NOMO-1 (cell line): ENCODE data around the gene PDXP.
"Not testable (repeated sequence)": the region's sequence is repeated elsewhere in the genome, so short reads cannot be mapped to it uniquely, and the experiment has no call there.

Experiments
- DNase-seq, 2 experiments: peaks; one replicate each; lab custom pipeline; 2025; ENCODE audit not compliant: unreplicated experiment in 2 of 2; lab: John Stamatoyannopoulos, UW

PDXP gene

GRCh38 chr22:37641561-37641949 lies 17.0 kb upstream of the PDXP start:
- no peak for DNase-seq

DNA sequence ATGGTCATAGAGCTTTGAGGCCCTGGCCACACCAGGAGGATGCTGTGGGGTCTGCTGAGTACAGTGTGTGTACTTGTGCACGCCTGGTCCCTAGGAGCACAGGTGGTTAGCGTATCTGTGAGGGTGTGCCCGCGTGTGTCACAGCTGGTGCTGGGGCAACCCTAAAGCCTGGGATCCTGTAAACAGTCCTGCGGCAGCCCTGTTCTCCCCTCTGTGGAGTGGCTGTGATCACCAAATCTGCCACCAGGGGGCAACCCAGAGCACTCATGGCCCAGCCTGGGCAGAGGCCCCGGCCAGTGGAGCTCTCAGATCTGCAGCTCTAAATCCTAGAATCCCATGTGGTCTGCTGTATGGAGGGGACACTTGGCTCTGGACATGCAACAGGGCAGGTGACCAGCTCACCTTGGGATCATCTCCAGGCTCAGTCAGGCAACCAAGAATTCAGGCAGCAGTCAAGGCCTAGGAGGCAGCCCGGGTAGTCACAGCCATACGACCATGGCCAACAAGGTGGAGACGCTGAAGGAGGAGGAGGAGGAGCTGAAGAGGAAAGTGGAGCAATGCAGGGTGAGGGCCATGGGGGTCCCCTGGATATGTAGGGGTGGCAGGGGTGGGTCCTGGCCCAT lies 15.2 kb upstream of the PDXP start:
- DNase-seq, result peak; percentile 58 to 65

DNA sequence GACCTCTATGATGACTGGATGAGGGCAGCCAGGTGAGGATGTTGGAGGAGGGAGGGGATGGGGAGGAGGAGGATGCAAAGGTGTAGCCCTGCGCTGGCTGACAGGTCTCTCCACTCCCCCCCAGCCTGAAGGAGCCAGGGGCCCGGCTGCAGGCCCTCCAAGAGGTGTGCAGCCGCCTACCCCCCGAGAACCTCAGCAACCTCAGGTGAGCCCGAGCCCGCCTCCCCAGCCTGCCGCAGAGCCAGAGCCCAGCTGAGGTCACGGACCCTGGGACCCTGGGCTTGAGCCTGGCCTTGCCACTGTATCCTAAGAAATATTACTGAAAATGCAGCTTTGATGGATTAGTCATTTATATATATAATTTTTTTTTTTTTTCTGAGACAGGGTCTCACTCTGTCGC lies 11.2 kb upstream of the PDXP start:
- no peak for DNase-seq

DNA sequence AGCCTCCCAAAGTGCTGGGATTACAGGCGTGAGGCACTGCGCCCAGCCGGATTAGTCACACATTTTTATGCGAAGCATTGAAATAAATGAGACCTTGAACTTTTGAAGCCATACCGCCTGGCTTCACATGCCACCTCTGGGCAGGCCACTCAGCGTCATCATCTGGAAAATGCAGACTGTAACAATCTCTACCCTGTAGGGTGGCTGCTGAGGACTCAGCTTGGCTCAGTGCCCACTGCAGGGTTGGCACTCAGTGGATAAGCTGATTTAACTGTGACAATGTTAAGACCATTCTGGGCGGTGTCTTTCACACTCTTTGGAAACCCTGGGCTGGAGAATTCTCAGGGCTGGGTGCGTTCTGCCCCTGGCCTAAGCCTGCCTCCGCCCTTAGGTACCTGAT lies 10.6 kb upstream of the PDXP start:
- no peak for DNase-seq

DNA sequence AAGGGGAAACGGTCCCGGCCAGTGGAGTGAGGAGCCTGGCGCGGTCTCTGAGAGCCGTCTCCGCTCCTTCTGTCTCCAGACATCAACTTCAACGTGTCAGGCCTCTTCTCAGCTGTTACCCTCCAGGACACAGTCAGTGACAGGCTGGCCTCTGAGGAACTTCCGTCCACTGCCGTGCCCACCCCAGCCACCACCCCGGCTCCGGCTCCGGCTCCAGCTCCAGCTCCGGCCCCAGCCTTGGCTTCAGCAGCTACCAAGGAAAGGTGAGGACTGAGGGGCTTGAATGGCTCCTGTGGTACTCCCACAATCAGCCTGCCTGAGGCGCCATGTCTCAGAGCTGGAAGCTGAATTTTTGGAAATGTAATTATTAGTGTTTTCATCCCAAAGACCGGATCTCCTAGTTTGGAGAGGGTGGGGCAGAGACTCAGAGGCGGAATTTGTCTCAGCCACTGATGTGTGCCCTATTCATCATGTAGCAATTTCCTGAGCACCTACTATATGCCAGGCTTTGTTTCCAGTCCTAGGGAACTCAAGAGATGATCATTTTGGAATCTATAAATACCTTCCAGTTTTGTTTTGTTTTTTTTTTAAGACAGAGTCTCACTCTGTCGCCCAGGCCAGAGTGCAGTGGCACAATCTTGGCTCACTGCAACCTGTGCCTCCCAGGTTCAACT lies 7.9 kb upstream of the PDXP start:
- no peak for DNase-seq

DNA sequence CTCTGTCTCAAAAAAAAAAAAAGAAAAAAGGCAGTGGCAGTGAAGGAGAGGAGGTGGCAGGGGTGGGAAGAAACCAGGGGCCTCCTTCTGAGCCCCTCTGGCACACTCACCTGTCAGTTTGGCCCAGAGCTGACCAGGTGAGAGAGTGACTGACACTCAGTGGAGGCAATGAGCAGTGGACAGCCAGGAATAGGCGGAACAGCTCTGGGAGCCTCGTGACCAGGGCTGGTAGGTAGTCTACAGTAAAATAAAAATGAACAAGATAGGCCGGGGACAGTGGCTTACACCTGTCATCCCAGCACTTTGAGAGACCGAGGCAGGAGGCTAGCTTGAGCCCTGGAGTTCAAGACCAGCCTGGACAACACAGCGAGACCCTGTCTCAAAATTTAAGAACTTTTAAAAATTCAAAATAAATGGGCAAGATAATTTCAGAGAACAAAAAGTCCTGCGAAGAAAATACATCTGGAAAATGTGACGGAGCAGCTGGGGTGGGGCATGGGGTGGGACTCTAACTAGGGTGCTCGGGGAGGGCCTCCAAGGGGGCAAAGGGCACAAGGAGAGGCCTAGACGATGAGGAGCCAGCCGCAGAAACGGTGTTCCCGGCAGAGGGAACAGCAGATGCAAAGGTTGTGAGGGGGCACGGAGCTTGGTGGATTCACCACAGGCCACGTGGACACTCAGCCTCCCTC lies 3.8 kb upstream of the PDXP start:
- DNase-seq, result no peak

GRCh38 chr22:37655252-37655563 lies 3.3 kb upstream of the PDXP start:
- DNase-seq, result no peak

GRCh38 chr22:37656583-37656982 lies 1.9 kb upstream of the PDXP start:
- DNase-seq, result not testable (repeated sequence)

GRCh38 chr22:37657590-37658132 lies 862 bp upstream of the PDXP start:
- no peak for DNase-seq

DNA sequence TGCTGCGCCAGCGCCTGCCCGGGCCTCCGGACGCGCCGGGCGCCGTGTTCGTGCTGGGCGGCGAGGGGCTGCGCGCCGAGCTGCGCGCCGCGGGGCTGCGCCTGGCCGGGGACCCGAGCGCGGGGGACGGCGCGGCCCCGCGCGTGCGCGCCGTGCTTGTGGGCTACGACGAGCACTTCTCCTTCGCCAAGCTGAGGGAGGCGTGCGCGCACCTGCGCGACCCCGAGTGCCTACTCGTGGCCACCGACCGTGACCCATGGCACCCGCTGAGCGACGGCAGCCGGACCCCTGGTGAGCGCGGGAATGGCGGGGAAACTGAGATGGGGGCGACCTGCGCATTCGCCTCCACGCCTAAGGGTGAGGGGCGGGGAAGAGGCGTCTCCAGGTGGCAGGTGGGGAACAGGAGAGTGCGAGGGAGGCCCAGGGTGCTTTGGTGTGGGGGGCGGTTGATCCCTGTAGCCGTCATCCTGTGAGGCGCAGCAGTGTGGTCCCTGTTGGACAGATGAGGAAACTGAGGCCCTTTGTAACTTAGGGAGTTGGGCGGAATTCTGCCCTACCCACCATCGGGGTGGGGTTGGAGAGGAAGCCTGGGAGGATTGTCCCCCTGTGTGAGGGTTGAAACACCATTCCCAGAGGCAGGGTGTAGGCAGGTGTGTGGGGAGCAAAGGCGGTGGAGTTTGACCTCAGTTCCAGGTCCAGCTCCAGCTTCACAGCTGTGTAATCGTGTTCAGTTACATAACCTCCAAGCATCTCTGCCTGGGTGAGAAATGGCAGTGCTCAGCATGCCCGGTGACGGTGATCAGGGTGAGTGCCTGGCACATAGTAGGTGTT lies 758 bp downstream of the PDXP start:
- DNase-seq, result no peak

- DNase-seq, result no peak
These were observed 1.6 kb downstream of the PDXP start for GRCh38 chr22:37659897-37660708.

DNA sequence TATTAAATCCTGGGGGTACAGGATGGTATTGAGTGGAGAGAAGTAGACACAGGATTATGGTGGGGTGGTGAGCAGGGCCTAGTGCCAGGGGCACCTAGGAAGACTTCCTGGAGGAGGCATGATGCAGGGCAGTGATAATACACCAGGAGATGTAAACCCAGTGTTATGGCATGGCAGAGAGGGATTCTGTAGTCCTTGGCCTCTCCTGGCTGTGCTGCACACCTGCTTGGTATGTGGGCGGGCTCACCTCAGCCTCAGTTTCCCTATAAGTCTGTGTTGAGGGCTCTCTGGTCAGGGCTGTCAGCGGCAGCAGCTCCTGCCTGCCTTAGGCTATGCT lies 2.2 kb downstream of the PDXP start:
- no peak for DNase-seq

DNA sequence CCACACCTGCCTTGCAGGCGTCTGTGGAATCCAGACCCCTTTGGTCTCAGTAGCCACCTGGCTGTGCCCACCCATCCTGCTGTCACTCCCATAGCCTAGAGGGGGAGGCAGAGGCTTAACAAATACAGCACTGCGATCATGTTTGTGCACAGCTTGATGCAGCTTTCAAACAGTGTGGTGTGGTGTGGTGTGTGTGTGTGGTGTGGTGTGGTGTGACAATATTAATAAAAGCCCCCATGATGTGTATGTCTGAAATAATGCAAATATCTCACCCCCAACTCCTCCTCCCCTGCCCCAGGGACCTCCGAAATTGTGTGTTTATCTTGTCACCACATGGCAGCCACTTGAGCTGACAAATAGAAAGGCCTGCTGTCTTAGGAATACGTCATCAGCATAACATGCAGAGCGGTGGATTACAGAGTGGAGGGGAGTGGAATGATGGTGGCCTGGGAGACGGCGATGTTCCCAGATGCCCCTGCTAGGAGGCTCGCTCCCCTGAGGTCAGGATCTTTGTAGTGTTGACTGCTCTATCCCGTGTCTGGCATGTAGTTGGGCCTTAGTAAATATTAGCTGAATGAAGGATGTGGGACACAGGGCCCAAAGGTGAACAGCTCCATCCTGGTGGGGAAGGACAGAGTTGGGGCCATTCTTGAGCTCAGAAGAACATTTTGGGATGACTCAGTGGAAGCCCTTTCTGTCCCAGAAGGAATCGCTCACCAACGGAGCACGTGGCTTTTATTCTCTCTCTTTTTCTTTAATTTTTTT lies 2.8 kb downstream of the PDXP start:
- DNase-seq, result peak in 1 of 2 experiments; percentile 37

DNA sequence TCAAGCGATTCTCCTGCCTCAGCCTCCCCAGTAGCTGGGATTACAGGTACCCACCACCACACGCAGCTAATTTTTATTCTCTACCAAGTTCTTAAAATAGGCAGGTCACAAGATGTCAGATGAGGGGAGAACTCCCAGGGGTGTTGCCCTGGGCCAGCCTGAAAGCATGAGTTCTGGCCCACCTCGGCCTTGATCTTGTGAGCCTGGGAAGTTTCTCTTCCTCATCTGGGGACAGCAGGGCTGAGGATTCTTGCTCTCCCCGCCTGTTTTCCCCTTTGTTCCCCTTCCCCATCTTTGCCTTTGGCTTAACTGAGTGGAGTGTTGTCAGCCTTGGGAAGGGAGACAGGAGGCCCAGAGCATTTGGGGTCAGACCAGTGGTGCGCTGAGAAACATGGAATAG lies 3.5 kb downstream of the PDXP start:
- no peak for DNase-seq

DNA sequence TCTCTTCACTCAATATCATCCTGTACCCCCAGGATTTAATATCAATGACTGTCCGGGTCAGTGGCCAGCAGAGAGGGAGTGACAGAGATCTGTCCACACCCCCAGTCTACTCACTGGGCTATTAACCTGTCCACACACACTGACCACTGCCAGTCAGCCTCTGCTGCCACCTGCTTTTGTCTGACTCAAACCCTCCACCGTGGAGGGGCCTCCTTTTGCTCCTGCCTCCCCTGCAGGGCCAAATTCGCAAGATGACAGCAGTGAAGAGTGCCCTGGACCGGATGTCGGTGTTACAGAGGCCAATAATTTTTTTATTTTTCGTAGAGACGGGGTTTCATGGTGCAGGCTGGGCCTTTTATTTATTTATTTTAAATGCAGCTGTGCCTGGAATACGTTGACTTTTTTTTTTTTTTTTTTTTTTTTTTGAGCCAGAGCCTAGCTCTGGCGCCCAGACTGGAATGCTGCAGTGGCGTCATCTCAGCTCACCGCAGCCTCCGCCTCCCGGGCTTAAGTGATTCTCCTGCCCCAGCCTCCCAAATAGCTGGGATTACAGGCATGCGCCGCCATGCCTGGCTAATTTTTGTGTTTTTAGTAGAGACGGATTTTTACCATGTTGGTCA lies 5.1 kb downstream of the PDXP start:
- DNase-seq, result no peak

DNA sequence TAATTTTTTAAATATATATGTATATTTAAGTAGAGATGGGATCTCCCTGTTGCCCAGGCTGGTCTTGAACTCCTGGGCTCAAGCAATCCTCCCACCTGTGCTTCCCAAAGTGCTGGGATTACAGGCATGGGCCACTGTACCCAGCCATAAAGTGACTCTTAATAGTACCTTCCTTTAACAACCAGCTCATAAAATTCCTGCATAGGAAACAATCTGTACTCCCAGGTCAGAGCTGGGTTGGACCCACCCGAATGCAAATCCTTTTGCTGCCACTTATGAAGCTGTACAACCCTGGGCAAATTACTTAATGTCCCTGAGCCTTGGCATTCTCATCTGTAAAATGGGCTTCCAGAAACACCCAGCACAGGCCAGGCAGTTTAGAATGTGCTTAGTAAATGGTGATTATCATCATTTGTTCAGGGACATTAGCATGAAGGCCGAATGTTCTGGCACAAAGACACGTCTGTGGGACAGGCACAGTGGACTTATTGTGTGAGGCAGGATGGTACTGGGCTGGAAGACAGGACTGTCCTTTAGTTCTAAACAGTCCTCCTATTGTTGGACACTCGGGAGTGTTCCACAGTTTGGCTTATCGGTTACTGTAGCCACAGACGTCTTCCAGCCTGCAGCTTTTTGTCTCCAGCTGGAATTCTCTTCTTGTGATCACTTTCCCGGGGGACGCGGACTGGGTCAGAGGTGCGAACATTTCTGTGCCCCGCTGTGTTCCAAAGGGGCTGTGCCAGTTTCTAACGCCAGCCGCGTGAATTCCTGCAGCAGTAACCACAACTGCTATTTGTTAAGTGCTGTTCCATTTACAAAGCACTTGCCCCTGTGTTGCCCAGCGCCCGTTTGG lies 6.0 kb downstream of the PDXP start:
- DNase-seq, result no peak

GRCh38 chr22:37665487-37665886 lies 7.0 kb downstream of the PDXP start:
- no peak for DNase-seq

- no peak for DNase-seq
These were observed 11.1 kb downstream of the PDXP start for GRCh38 chr22:37669586-37669985.
